Prostate gland (tissue), 2 donors: Measurements from ENCODE around the gene ADGRG1. TPM values are rescaled to one million over a fixed set of nuclear protein-coding genes. Genes with fewer than 3 reads are reported as not detected.

Experiments
- DNase-seq: peaks from one replicate; pipeline ENCODE4 v3.0.0-alpha.2; 2019; ENCODE audit warnings: low spot score
- H3K27ac ChIP-seq, 2 donors: fragments of 200-600 bp; sonication (generic); 2 replicates each; pipeline ENCODE4 v1.5.1; 2017 to 2019
- H3K27me3 ChIP-seq: fragments of 200-600 bp; sonication (generic); replicated peaks from 2 replicates; pipeline ENCODE4 v1.5.1; 2019; ENCODE audit not compliant: insufficient read depth
- H3K36me3 ChIP-seq, 2 donors: fragments of 200-600 bp; sonication (generic); 1 replicate in 1 of 2; 2 replicates in 1 of 2; pipeline versions ENCODE4 v1.5.1 to v1.8.1; 2017 to 2019
- H3K4me1 ChIP-seq: fragments of 200-600 bp; sonication (generic); replicated peaks from 2 replicates; pipeline ENCODE4 v1.5.1; 2019
- H3K4me3 ChIP-seq, 2 donors: fragments of 200-600 bp; sonication (generic); 2 replicates each; pipeline ENCODE4 v1.5.1; 2017 to 2019
- H3K9me3 ChIP-seq: fragments of 200-600 bp; sonication (generic); 2 replicates; pipeline ENCODE4 v1.5.1; 2017
- CTCF ChIP-seq, 4 experiments: fragments of 200-600 bp in 2 of 4; fragments of 450-650 bp in 2 of 4; sonication (generic) in 2 of 4; IDR thresholded peaks; 1 replicate in 3 of 4; 2 replicates in 1 of 4; pipeline ENCODE4 v1.5.1; 2016 to 2019; ENCODE audit warnings: antibody characterized with exemption in 4 of 4, mild to moderate bottlenecking in 2 of 4, moderate library complexity in 2 of 4
- POLR2A ChIP-seq: fragments of 450-650 bp; IDR thresholded peaks from one replicate; pipeline ENCODE4 v1.6.1; 2016; ENCODE audit warnings: antibody characterized with exemption, mild to moderate bottlenecking
- POLR2AphosphoS5 ChIP-seq: sonication (generic); formaldehyde crosslinking; IDR thresholded peaks from one replicate; pipeline ENCODE4 v1.6.1; 2017; ENCODE audit warnings: antibody characterized with exemption
- WGBS: methylation state at CpG from one replicate; pipeline ENCODE4 v1.1.5; 2018; 5-methylcytosine and 5-hydroxymethylcytosine counted together
- intact Hi-C: fragments of 100-400 bp; cut with DNase I; formaldehyde crosslinking; loops from one replicate; pipeline ENCODE4 v1.14.2; 2022
- total RNA-seq, 2 donors: library from RNA; depleted of rRNA; stranded (reverse); fragments of >200 nt; gene quantifications; one replicate each; pipeline ENCODE4 v1.1.0, GENCODE V29; 2016

ADGRG1 gene
- total RNA-seq, 2 donors from 2014 or later, result 78.5 to 347 TPM

GRCh38 chr16:57609541-57610401 lies 18.7 kb upstream of the ADGRG1 start:
- 27% methylated on average over 12 of the region's 12 CpGs for WGBS

GRCh38 chr16:57610611-57611010 lies 17.8 kb upstream of the ADGRG1 start:
- no peaks in the 10 kb centered on the region for H3K27me3 ChIP-seq
- no peaks in the 10 kb centered on the region for H3K4me1 ChIP-seq
- no peak overlapping the region for H3K4me3 ChIP-seq
- H3K36me3 ChIP-seq, result no peaks in the 10 kb centered on the region
- H3K9me3 ChIP-seq, result no peaks in the 10 kb centered on the region
- no peak for DNase-seq
- H3K27ac ChIP-seq, result no peak overlapping the region
- intact Hi-C loops, result no loop called here
- no peak for TF ChIP-seq POLR2A
- no peak for TF ChIP-seq POLR2AphosphoS5
- TF ChIP-seq CTCF (IDR thresholded peaks at IDR 0.05), result no peak
- WGBS, result 84% methylated on average over 4 of the region's 4 CpGs

More at GRCh38 chr16:57609541-57610401, 18.7 kb upstream of the ADGRG1 start:
- no peak for TF ChIP-seq POLR2A
- peak in 1 of 4 experiments; percentile 29 for TF ChIP-seq CTCF (IDR thresholded peaks at IDR 0.05)
- no peak overlapping the region for H3K4me3 ChIP-seq
- H3K27ac ChIP-seq, result no peak overlapping the region
- no peaks in the 10 kb centered on the region for H3K36me3 ChIP-seq
- no peak for DNase-seq
- no peaks in the 10 kb centered on the region for H3K4me1 ChIP-seq
- H3K27me3 ChIP-seq, result no peaks in the 10 kb centered on the region
- intact Hi-C loops, result no loop called here
- H3K9me3 ChIP-seq, result no peaks in the 10 kb centered on the region

GRCh38 chr16:57611181-57611580 lies 17.2 kb upstream of the ADGRG1 start:
- Histone ChIP-seq H3K36me3 (no peaks in the 10 kb centered on the region), H3K4me3 (no peak overlapping the region), H3K27ac (no peak overlapping the region), H3K9me3 (no peaks in the 10 kb centered on the region), H3K4me1 (no peaks in the 10 kb centered on the region), H3K27me3 (no peaks in the 10 kb centered on the region)
- 74% methylated on average over 3 of the region's 3 CpGs for WGBS
- no peak for TF ChIP-seq CTCF (IDR thresholded peaks at IDR 0.05)
- TF ChIP-seq POLR2A, result no peak
- TF ChIP-seq POLR2AphosphoS5, result no peak
- intact Hi-C loops, result no loop called here
- no peak for DNase-seq

GRCh38 chr16:57611706-57612105 lies 16.7 kb upstream of the ADGRG1 start:
- TF ChIP-seq POLR2A, result no peak
- no peak for TF ChIP-seq CTCF (IDR thresholded peaks at IDR 0.05)
- TF ChIP-seq POLR2AphosphoS5, result no peak
- no peak overlapping the region for H3K4me3 ChIP-seq
- H3K4me1 ChIP-seq, result no peaks in the 10 kb centered on the region
- H3K27ac ChIP-seq, result no peak overlapping the region
- WGBS, result 68% methylated on average over 4 of the region's 4 CpGs
- DNase-seq, result no peak
- H3K36me3 ChIP-seq, result no peaks in the 10 kb centered on the region
- H3K9me3 ChIP-seq, result no peaks in the 10 kb centered on the region
- intact Hi-C loops, result no loop called here
- no peaks in the 10 kb centered on the region for H3K27me3 ChIP-seq

GRCh38 chr16:57612494-57612893 lies 15.9 kb upstream of the ADGRG1 start:
- H3K27ac ChIP-seq, result no peak overlapping the region
- no peaks in the 10 kb centered on the region for H3K36me3 ChIP-seq
- no peaks in the 10 kb centered on the region for H3K4me1 ChIP-seq
- no peak overlapping the region for H3K4me3 ChIP-seq
- 91% methylated on average over 8 of the region's 8 CpGs for WGBS
- TF ChIP-seq POLR2A, result no peak
- TF ChIP-seq POLR2AphosphoS5, result no peak
- no peak for TF ChIP-seq CTCF (IDR thresholded peaks at IDR 0.05)
- no peaks in the 10 kb centered on the region for H3K9me3 ChIP-seq
- H3K27me3 ChIP-seq, result no peaks in the 10 kb centered on the region
- DNase-seq, result no peak
- intact Hi-C loops, result no loop called here
